ENCODE results near the gene NR4A1. TPM values are rescaled to one million over a fixed set of nuclear protein-coding genes. Genes with fewer than 3 reads are reported as not detected.

The NR4A1 gene
- total and polyA plus RNA-seq, 10 of the 15 experiments (the other 5 are each of a cell fraction or from before 2014, with no cell fraction given) = 0.05 to 7.9 (median 2.2) TPM; not detected in 1

GRCh38 chr12:52032446-52032803 is 18.8 kb upstream of the NR4A1 start:
- no peaks in the 10 kb centered on the region for H3K36me3 ChIP-seq (ENCODE audit: control insufficient read depth in 2 of 2, insufficient read depth in 2 of 2, low read length in 1 of 2)
- H3K27me3 ChIP-seq (replicated peaks in 1 of 2; ENCODE audit: control insufficient read depth in 2 of 2, insufficient read depth in 2 of 2, low read length in 1 of 2) = no peaks in the 10 kb centered on the region; a peak in 1 of 4 replicates
- ChIA-PET CTCF (interaction anchor here (0.9 to 15.6 kb wide), 18 partner anchors 7 to 247 kb away, joined by 3 to 622 read pairs (median 6); partner anchors contain the start of genes ATG101, NR4A1 and SMIM41), POLR2A (interaction anchor here (0.7 to 6.0 kb wide), 11 partner anchors 11 to 90 kb away, joined by 3 to 24 read pairs (median 5); partner anchors contain the start of genes ATG101 and NR4A1), SMC1A (ENCODE audit: uncharacterized antibody, unreplicated experiment) (interaction anchor here (0.7 to 13.7 kb wide), 12 partner anchors 8 to 89 kb away, joined by 3 to 322 read pairs (median 6); partner anchors contain the start of genes ATG101 and NR4A1), RAD21 (ENCODE audit: unreplicated experiment) (interaction anchor here (0.7 to 4.3 kb wide), 14 partner anchors 9 to 89 kb away, joined by 3 to 44 read pairs (median 8); partner anchors contain the start of genes ATG101 and NR4A1)
- no peak overlapping the region for H3K4me3 ChIP-seq
- FAIRE-seq = no peak
- DNase-seq (ENCODE audit: low read depth, low spot score) = no peak
- no peaks in the 10 kb centered on the region for H4K20me1 ChIP-seq (ENCODE audit: control insufficient read depth, insufficient read depth)
- H3K9ac ChIP-seq (ENCODE audit: control insufficient read depth, insufficient read depth, low read length) = no peak overlapping the region
- H3K79me2 ChIP-seq (ENCODE audit: control insufficient read depth, insufficient read depth, low read length) = no peaks in the 10 kb centered on the region
- H2AFZ ChIP-seq (ENCODE audit: control insufficient read depth, low read depth, low read length) = peak overlapping the region; percentile 35; the same call in 1 of the 2 replicates
- in situ Hi-C loops (cut with MboI) = no loop called here
- no peak overlapping the region for H3K27ac ChIP-seq (ENCODE audit: control insufficient read depth, insufficient read depth)
- ATAC-seq = no peak
- BruUV-seq (replicated peaks) = TSS peak; percentile 81
- H3K4me1 ChIP-seq (ENCODE audit: control insufficient read depth, insufficient read depth, low read length) = peaks cover 19% of the 10 kb centered on the region
- WGBS (ENCODE audit: insufficient coverage, insufficient replicate concordance, low lambda C conversion rate, missing lambda C conversion rate) = 13% methylated on average over 5 of the region's 5 CpGs
- peak overlapping the region; percentile 88 for H3K4me2 ChIP-seq (ENCODE audit: control insufficient read depth, insufficient read depth)
- no peaks in the 10 kb centered on the region for H3K9me3 ChIP-seq (replicated peaks; ENCODE audit: control insufficient read depth, insufficient read depth, low read length)
- intact Hi-C loops (cut with micrococcal nuclease; ENCODE audit: unreplicated experiment) = no loop called here
- TF ChIP-seq PKNOX1 (IDR thresholded peaks at IDR 0.05) (no peak), SREBF2 (IDR thresholded peaks at IDR 0.05; ENCODE audit: low read length) (no peak), IKZF1 (conservative IDR thresholded peaks at IDR 0.05) (no peak), ESRRA (IDR thresholded peaks at IDR 0.05; ENCODE audit: low read length) (no peak), NR2C2 (IDR thresholded peaks at IDR 0.05; ENCODE audit: borderline replicate concordance, control insufficient read depth, insufficient read length, low read depth) (no peak), BRCA1 (IDR thresholded peaks at IDR 0.05; ENCODE audit: low read depth, low read length) (no peak), ZNF384 (IDR thresholded peaks at IDR 0.05; ENCODE audit: borderline replicate concordance, low read depth, low read length) (no peak), NFXL1 (IDR thresholded peaks at IDR 0.05; ENCODE audit: borderline replicate concordance) (no peak), SMARCA5 (IDR thresholded peaks at IDR 0.05) (no peak)
- TF ChIP-seq, protein P1, sequence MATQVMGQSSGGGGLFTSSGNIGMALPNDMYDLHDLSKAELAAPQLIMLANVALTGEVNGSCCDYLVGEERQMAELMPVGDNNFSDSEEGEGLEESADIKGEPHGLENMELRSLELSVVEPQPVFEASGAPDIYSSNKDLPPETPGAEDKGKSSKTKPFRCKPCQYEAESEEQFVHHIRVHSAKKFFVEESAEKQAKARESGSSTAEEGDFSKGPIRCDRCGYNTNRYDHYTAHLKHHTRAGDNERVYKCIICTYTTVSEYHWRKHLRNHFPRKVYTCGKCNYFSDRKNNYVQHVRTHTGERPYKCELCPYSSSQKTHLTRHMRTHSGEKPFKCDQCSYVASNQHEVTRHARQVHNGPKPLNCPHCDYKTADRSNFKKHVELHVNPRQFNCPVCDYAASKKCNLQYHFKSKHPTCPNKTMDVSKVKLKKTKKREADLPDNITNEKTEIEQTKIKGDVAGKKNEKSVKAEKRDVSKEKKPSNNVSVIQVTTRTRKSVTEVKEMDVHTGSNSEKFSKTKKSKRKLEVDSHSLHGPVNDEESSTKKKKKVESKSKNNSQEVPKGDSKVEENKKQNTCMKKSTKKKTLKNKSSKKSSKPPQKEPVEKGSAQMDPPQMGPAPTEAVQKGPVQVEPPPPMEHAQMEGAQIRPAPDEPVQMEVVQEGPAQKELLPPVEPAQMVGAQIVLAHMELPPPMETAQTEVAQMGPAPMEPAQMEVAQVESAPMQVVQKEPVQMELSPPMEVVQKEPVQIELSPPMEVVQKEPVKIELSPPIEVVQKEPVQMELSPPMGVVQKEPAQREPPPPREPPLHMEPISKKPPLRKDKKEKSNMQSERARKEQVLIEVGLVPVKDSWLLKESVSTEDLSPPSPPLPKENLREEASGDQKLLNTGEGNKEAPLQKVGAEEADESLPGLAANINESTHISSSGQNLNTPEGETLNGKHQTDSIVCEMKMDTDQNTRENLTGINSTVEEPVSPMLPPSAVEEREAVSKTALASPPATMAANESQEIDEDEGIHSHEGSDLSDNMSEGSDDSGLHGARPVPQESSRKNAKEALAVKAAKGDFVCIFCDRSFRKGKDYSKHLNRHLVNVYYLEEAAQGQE (IDR thresholded peaks at IDR 0.05; ENCODE audit: low read depth, low read length) = no peak
- TF ChIP-seq, protein P2, sequence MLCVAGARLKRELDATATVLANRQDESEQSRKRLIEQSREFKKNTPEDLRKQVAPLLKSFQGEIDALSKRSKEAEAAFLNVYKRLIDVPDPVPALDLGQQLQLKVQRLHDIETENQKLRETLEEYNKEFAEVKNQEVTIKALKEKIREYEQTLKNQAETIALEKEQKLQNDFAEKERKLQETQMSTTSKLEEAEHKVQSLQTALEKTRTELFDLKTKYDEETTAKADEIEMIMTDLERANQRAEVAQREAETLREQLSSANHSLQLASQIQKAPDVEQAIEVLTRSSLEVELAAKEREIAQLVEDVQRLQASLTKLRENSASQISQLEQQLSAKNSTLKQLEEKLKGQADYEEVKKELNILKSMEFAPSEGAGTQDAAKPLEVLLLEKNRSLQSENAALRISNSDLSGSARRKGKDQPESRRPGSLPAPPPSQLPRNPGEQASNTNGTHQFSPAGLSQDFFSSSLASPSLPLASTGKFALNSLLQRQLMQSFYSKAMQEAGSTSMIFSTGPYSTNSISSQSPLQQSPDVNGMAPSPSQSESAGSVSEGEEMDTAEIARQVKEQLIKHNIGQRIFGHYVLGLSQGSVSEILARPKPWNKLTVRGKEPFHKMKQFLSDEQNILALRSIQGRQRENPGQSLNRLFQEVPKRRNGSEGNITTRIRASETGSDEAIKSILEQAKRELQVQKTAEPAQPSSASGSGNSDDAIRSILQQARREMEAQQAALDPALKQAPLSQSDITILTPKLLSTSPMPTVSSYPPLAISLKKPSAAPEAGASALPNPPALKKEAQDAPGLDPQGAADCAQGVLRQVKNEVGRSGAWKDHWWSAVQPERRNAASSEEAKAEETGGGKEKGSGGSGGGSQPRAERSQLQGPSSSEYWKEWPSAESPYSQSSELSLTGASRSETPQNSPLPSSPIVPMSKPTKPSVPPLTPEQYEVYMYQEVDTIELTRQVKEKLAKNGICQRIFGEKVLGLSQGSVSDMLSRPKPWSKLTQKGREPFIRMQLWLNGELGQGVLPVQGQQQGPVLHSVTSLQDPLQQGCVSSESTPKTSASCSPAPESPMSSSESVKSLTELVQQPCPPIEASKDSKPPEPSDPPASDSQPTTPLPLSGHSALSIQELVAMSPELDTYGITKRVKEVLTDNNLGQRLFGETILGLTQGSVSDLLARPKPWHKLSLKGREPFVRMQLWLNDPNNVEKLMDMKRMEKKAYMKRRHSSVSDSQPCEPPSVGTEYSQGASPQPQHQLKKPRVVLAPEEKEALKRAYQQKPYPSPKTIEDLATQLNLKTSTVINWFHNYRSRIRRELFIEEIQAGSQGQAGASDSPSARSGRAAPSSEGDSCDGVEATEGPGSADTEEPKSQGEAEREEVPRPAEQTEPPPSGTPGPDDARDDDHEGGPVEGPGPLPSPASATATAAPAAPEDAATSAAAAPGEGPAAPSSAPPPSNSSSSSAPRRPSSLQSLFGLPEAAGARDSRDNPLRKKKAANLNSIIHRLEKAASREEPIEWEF (IDR thresholded peaks at IDR 0.05; ENCODE audit: insufficient replicate concordance, low read depth, low read length) = no peak
- TF ChIP-seq, protein P3, sequence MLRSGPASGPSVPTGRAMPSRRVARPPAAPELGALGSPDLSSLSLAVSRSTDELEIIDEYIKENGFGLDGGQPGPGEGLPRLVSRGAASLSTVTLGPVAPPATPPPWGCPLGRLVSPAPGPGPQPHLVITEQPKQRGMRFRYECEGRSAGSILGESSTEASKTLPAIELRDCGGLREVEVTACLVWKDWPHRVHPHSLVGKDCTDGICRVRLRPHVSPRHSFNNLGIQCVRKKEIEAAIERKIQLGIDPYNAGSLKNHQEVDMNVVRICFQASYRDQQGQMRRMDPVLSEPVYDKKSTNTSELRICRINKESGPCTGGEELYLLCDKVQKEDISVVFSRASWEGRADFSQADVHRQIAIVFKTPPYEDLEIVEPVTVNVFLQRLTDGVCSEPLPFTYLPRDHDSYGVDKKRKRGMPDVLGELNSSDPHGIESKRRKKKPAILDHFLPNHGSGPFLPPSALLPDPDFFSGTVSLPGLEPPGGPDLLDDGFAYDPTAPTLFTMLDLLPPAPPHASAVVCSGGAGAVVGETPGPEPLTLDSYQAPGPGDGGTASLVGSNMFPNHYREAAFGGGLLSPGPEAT (IDR thresholded peaks at IDR 0.05; ENCODE audit: low read depth) = no peak
